SJSA1 (cell line): ENCODE data around the gene FGF1. TPM values are rescaled to one million over a fixed set of nuclear protein-coding genes. Genes with fewer than 3 reads are reported as not detected.

Source experiments
- DNase-seq, 2 experiments: peaks; one replicate each; pipeline ENCODE4 v3.0.0-alpha.2; 2015 to 2020; ENCODE audit warnings: low spot score in 2 of 2, low read depth in 1 of 2
- H3K27ac ChIP-seq: fragments of 250-450 bp; sonication (Bioruptor Pico); 2 replicates; pipeline ENCODE4 v1.5.1; 2020; ENCODE audit warnings: mild to moderate bottlenecking, moderate library complexity
- H3K27me3 ChIP-seq: fragments of 250-450 bp; sonication (Bioruptor Pico); replicated peaks from 2 replicates; pipeline ENCODE4 v1.5.1; 2020; ENCODE audit warnings: mild to moderate bottlenecking, moderate library complexity
- H3K36me3 ChIP-seq: fragments of 250-450 bp; sonication (Bioruptor Pico); 2 replicates; pipeline ENCODE4 v1.5.1; 2020; ENCODE audit warnings: mild to moderate bottlenecking
- H3K4me1 ChIP-seq: fragments of 250-450 bp; sonication (Bioruptor Pico); replicated peaks from 2 replicates; pipeline ENCODE4 v1.6.1; 2021; ENCODE audit warnings: mild to moderate bottlenecking
- H3K4me3 ChIP-seq: fragments of 250-450 bp; sonication (Bioruptor Pico); 2 replicates; pipeline ENCODE4 v1.5.1; 2020; ENCODE audit warnings: mild to moderate bottlenecking
- H3K9me3 ChIP-seq: fragments of 250-450 bp; sonication (Bioruptor Pico); replicated peaks from 2 replicates; pipeline ENCODE4 v1.5.1; 2020; ENCODE audit warnings: mild to moderate bottlenecking
- total RNA-seq: library from RNA; depleted of rRNA; stranded (reverse); fragments of >200 nt; shearing (Covaris generic); gene quantifications from 2 replicates; pipeline ENCODE4 v1.2.3, GENCODE V29; 2014

The FGF1 gene
- total RNA-seq, 1 experiment from 2014 or later, result 36.7 TPM

- H3K4me3 ChIP-seq, result no peak overlapping the region
- H3K27me3 ChIP-seq, result no peaks in the 10 kb centered on the region
- H3K9me3 ChIP-seq, result no peaks in the 10 kb centered on the region
- peaks cover 25% of the 10 kb centered on the region for H3K4me1 ChIP-seq
- no peaks in the 10 kb centered on the region for H3K36me3 ChIP-seq
- H3K27ac ChIP-seq, result no peak overlapping the region
- peak in 1 of 2 experiments; percentile 19 for DNase-seq
Measured at GRCh38 chr5:142671266-142671665, 14.6 kb downstream of the FGF1 start.

GRCh38 chr5:142670804-142671203 is 15.1 kb downstream of the FGF1 start:
- Histone ChIP-seq H3K9me3 (no peaks in the 10 kb centered on the region), H3K4me3 (no peak overlapping the region), H3K27ac (no peak overlapping the region), H3K36me3 (no peaks in the 10 kb centered on the region), H3K4me1 (peaks cover 25% of the 10 kb centered on the region), H3K27me3 (no peaks in the 10 kb centered on the region)
- no peak for DNase-seq

GRCh38 chr5:142669477-142669876 is 16.4 kb downstream of the FGF1 start:
- H3K4me3 ChIP-seq, result no peak overlapping the region
- H3K4me1 ChIP-seq, result peaks cover 21% of the 10 kb centered on the region
- DNase-seq, result no peak
- no peaks in the 10 kb centered on the region for H3K27me3 ChIP-seq
- H3K9me3 ChIP-seq, result no peaks in the 10 kb centered on the region
- H3K27ac ChIP-seq, result no peak overlapping the region
- H3K36me3 ChIP-seq, result no peaks in the 10 kb centered on the region

DNA sequence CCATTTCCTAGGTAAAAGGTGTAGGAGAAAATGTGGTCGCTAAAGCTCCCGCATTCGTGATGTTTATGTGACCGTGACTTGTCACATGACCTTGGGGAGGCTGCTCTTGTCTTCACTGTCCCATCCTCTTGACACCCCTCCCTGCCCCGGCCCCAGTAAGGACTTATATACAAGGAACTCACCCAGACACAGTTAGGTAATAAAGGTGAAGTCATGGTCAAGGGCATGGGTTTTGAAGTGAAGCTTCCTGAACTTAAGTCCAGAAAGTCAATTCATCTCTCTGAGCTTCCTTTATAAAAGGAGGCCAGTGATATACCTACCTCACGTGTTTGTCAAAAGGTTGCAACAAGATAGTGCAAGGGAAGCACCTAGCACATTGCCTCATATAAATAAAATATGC is 17.6 kb downstream of the FGF1 start:
- Histone ChIP-seq H3K4me1 (peaks cover 17% of the 10 kb centered on the region), H3K27ac (no peak overlapping the region), H3K4me3 (no peak overlapping the region), H3K9me3 (no peaks in the 10 kb centered on the region), H3K27me3 (no peaks in the 10 kb centered on the region), H3K36me3 (no peaks in the 10 kb centered on the region)
- no peak for DNase-seq

DNA sequence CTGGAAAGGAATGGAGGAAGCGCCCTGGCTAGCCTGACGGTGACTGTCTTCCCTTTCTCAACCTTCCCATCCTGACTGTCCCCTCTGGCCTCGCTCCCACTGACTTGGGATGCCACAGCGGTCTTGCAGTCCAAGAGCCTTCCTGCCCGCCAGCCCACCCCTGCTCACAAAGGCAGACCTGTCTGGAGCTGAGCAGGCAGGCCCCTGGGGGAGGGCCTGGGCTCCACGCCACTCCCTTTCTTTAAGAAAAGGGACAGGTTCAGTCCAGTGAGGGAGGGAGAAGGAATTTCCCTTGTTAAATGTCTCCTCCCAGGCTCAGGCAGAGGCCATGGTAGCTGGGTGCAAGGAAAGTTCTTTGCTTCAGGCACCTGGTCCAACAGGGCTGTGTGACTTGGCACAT is 18.1 kb downstream of the FGF1 start:
- Histone ChIP-seq H3K27me3 (no peaks in the 10 kb centered on the region), H3K4me3 (no peak overlapping the region), H3K36me3 (no peaks in the 10 kb centered on the region)

DNA sequence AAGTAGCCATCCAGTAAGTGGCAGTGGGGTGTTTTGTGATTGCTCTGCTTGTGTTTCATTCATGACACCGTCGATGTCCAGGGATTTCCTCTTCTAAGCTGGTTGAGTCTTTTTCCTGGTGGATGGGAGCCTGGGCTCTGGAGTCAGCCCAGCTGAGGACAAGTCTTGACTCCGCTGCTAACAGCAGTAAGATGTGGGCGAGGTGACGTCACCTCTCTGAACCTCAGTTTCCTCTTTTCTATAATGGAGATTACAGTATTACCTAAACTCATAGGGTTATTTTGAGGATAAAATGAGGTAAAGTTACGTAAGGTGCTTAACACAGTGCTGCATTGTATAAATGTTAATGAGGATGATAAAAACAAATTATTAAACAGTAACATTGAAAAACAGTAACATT is 21.3 kb downstream of the FGF1 start:
- no peak overlapping the region for H3K4me3 ChIP-seq
- no peaks in the 10 kb centered on the region for H3K36me3 ChIP-seq
- H3K4me1 ChIP-seq, result 0 out of 2 replicates have a peak, but pooled peaks cover 3% of the 10 kb centered on the region
- H3K27me3 ChIP-seq, result no peaks in the 10 kb centered on the region
- no peak for DNase-seq
- H3K27ac ChIP-seq, result no peak overlapping the region
- 0 out of 2 replicates have a peak, but pooled peaks cover 4% of the 10 kb centered on the region for H3K9me3 ChIP-seq

More for the DNA sequence above, 18.1 kb downstream of the FGF1 start:
- no peak for DNase-seq
- Histone ChIP-seq H3K27ac (no peak overlapping the region), H3K9me3 (no peaks in the 10 kb centered on the region), H3K4me1 (peaks cover 17% of the 10 kb centered on the region)

- 0 out of 2 replicates have a peak, but pooled peaks cover 3% of the 10 kb centered on the region for H3K4me1 ChIP-seq
- no peak overlapping the region for H3K27ac ChIP-seq
- no peaks in the 10 kb centered on the region for H3K27me3 ChIP-seq
- no peaks in the 10 kb centered on the region for H3K36me3 ChIP-seq
- H3K9me3 ChIP-seq, result 0 out of 2 replicates have a peak, but pooled peaks cover 4% of the 10 kb centered on the region
- DNase-seq, result peak in 1 of 2 experiments; percentile 28
- no peak overlapping the region for H3K4me3 ChIP-seq
Measured at GRCh38 chr5:142664067-142664466, 21.8 kb downstream of the FGF1 start.

GRCh38 chr5:142663246-142663645 is 22.6 kb downstream of the FGF1 start:
- no peak for DNase-seq
- H3K4me3 ChIP-seq, result no peak overlapping the region
- no peaks in the 10 kb centered on the region for H3K27me3 ChIP-seq
- 0 out of 2 replicates have a peak, but pooled peaks cover 3% of the 10 kb centered on the region for H3K4me1 ChIP-seq
- H3K36me3 ChIP-seq, result no peaks in the 10 kb centered on the region
- H3K9me3 ChIP-seq, result 0 out of 2 replicates have a peak, but pooled peaks cover 4% of the 10 kb centered on the region
- no peak overlapping the region for H3K27ac ChIP-seq

DNA sequence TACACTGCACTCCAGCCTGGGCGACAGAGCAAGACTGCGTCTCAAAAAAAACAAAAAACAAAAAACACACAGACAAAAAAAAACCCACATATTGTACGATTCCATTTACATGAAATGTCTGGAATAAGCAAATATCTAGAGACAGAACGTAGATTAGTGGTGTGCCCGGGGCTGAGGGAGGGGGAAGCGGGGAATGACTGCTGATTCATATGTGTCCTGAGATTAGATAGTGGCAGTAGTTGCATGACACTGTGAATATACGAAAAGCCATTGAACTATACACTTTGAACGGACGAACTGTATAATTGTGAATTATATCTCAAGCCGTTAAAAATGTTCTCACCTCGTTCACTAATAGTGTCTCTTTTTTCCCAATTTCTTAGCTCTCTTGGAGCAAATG is 23.9 kb downstream of the FGF1 start:
- Histone ChIP-seq H3K4me1 (0 out of 2 replicates have a peak, but pooled peaks cover 3% of the 10 kb centered on the region), H3K36me3 (no peaks in the 10 kb centered on the region), H3K9me3 (0 out of 2 replicates have a peak, but pooled peaks cover 4% of the 10 kb centered on the region), H3K27ac (no peak overlapping the region), H3K27me3 (no peaks in the 10 kb centered on the region), H3K4me3 (no peak overlapping the region)
- no peak for DNase-seq

DNA sequence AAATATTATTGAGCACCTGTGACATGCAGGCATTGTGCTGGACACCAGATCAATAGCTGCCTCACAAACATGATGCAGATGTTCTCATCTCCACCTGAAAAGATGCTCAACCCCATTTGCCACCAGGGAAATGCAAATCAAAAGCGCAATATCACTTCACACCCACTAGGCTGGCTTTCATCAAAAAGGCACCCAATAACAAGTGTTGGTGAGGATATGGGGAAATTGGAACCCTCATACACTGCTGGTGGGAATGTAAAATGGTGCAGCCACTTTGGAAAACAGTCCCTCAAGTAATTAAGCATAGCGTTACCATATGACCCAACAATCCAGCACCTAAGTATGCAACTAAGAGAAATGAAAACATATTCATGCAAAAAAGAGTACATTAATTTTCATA is 24.7 kb downstream of the FGF1 start:
- Histone ChIP-seq H3K27ac (no peak overlapping the region), H3K27me3 (no peaks in the 10 kb centered on the region), H3K4me3 (no peak overlapping the region), H3K4me1 (no peaks in the 10 kb centered on the region), H3K9me3 (0 out of 2 replicates have a peak, but pooled peaks cover 4% of the 10 kb centered on the region), H3K36me3 (no peaks in the 10 kb centered on the region)
- no peak for DNase-seq

DNA sequence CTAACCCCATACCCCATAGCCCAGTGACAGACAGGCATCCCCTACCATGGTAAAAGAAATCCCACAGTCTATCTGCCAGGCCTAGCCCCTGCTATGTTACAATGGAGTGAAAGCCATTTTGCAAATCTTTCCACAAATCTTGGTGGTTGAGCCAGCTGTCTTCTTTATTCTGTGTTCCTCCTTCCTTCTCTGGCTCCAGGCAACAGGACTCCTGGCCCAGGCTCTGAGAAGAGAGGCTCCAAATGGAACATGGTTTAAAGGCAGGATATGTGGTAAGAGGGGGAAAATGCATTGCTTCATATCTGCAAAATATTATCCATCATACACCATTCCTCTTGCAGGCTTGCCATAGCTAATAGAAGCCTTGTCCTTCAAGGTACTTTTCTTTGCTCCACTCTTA is 25.2 kb downstream of the FGF1 start:
- Histone ChIP-seq H3K4me1 (no peaks in the 10 kb centered on the region; the same call in 1 of the 2 replicates), H3K4me3 (no peak overlapping the region), H3K36me3 (no peaks in the 10 kb centered on the region), H3K9me3 (0 out of 2 replicates have a peak, but pooled peaks cover 4% of the 10 kb centered on the region), H3K27me3 (no peaks in the 10 kb centered on the region), H3K27ac (no peak overlapping the region)
- no peak for DNase-seq

DNA sequence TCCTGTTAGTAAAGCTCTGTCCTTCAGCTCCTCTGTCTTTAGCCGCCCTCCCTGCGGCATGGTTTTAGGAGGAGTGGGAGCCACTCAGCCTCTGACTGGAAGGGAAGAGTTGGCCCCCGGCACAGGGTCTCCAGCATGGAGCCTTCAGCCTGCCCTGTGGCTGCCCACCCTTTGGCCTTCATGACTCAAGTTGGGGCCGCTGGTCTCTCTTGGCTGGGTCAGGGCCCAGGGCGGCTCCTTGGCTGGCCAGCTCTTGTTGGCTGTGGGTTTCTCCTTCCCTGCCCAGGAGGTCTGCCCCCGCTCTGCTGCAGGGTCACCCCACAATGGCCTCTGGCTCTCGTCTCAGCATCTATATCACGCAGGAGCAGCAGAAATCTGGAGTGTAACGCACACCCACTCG is 25.7 kb downstream of the FGF1 start:
- Histone ChIP-seq H3K4me1 (no peaks in the 10 kb centered on the region; the same call in 1 of the 2 replicates), H3K27me3 (no peaks in the 10 kb centered on the region), H3K9me3 (0 out of 2 replicates have a peak, but pooled peaks cover 4% of the 10 kb centered on the region), H3K4me3 (no peak overlapping the region), H3K36me3 (no peaks in the 10 kb centered on the region), H3K27ac (no peak overlapping the region)
- DNase-seq, result no peak

DNA sequence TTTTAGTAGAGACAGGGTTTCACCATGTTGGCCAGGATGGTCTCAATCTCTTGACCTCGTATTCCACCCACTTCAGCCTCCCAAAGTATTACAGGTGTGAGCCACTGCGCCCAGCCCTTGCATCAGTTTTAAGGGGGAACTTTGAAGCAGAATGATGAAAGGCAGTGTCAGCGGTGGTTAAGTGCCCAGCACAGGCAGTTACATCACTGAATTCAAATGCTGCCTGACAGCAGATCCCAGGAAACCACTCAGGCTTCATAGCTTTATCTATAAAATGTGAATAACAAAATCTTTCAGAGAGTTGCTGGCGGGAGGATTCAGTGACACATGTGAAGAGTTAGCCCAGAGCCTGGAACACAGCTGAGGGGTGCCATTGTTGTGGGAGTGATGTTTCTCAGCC is 26.5 kb downstream of the FGF1 start:
- H3K27ac ChIP-seq, result no peak overlapping the region
- H3K9me3 ChIP-seq, result 0 out of 2 replicates have a peak, but pooled peaks cover 4% of the 10 kb centered on the region
- no peaks in the 10 kb centered on the region for H3K27me3 ChIP-seq
- no peak overlapping the region for H3K4me3 ChIP-seq
- no peaks in the 10 kb centered on the region; the same call in 1 of the 2 replicates for H3K4me1 ChIP-seq
- no peaks in the 10 kb centered on the region for H3K36me3 ChIP-seq
- DNase-seq, result no peak

- no peak for DNase-seq
- H3K9me3 ChIP-seq, result 0 out of 2 replicates have a peak, but pooled peaks cover 4% of the 10 kb centered on the region
- H3K36me3 ChIP-seq, result no peaks in the 10 kb centered on the region
- H3K4me1 ChIP-seq, result no peaks in the 10 kb centered on the region; the same call in 1 of the 2 replicates
- H3K27ac ChIP-seq, result no peak overlapping the region
- H3K4me3 ChIP-seq, result no peak overlapping the region
- no peaks in the 10 kb centered on the region for H3K27me3 ChIP-seq
Measured at GRCh38 chr5:142658278-142658677, 27.6 kb downstream of the FGF1 start.

DNA sequence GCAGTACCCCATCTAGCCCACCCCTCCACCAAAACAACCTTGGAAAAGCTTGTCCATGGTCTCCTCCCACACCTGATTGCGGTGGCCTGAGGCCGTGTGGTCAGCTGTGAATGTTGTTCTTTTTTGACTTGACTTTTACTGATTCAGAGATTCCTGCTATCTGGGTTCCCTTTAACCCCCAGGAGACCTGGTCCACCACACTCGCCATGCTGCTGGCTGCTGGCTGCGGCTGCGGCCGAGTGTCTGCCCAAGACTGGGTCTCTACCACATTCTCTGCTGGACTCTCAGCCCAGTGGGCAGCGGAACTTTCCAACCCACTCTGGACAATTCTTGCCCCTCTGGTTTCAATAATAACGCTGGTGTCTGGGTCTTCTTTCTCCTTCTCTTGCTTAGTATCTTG is 28.4 kb downstream of the FGF1 start:
- Histone ChIP-seq H3K4me1 (no peaks in the 10 kb centered on the region; the same call in 1 of the 2 replicates), H3K4me3 (no peak overlapping the region), H3K27ac (no peak overlapping the region), H3K27me3 (no peaks in the 10 kb centered on the region), H3K9me3 (0 out of 2 replicates have a peak, but pooled peaks cover 4% of the 10 kb centered on the region), H3K36me3 (no peaks in the 10 kb centered on the region)
- no peak for DNase-seq
